Measurements from ENCODE around the gene RASL11A. TPM values are rescaled to one million over a fixed set of nuclear protein-coding genes. Genes with fewer than 3 reads are reported as not detected.
A peak's percentile ranks its signal among the peaks of the same experiment; 100 is the strongest.

RASL11A gene
- polyA plus RNA-seq, 1 of the 3 experiments (the other 2 are of a cell fraction), result 2.7 TPM

DNA sequence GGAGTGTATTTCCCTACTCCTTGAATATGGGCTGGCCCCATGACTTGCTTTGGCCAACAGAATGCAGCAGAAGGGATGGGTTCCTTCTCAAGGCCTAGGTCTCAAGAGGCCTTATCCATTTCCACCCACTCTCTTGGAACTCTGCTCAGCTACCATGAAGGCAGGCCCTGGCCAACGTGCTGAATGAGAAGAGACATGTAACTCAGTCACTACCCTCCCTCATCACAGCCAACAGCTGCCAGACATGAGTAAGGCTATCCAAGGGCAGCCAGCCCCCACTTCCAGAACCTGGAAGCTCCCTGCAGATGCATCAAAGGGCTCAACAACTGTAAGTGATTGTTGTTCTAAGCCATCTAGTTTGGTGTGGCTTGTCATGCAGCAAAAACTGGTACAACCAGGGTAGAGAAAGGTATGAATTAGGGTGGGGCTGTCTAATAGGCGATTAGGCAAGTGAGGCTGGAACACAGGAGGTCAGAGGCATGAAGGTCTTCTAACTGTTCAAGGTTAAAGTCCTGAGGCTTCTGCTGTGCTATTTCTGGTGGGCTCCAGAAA is 1.4 kb upstream of the RASL11A start:
- POLR2A ChIA-PET, result no interaction called here
- Histone ChIP-seq H3K4me2 (no peak overlapping the region), H3F3A (replicated peaks; ENCODE audit: insufficient read depth) (peaks cover 22% of the 10 kb centered on the region), H3K36me3 (replicated peaks in 1 of 2; ENCODE audit: control insufficient read depth in 1 of 2, insufficient read depth in 2 of 2, low read length in 1 of 2) (peaks cover 0 to 3% of the 10 kb centered on the region in 2 experiments), H3K9me2 (no peaks in the 10 kb centered on the region), H3K9ac (no peak overlapping the region), H3K27me3 (ENCODE audit: insufficient read depth) (no peaks in the 10 kb centered on the region), H3K9me3 (no peaks in the 10 kb centered on the region), H3K4me1 (ENCODE audit: control insufficient read depth in 1 of 2, insufficient read depth in 2 of 2, low read depth in 1 of 2, low read length in 1 of 2) (peaks cover 6 to 12% of the 10 kb centered on the region in 2 experiments; a peak in 1 of 4 replicates), H3K27ac (ENCODE audit: low read depth in 2 of 2, low read length in 1 of 2) (no peak overlapping the region), H3K4me3 (ENCODE audit: low read depth in 2 of 2, low read length in 1 of 2) (no peak overlapping the region), H4K20me1 (ENCODE audit: insufficient read depth) (no peaks in the 10 kb centered on the region), H3K79me2 (ENCODE audit: insufficient read depth) (no peaks in the 10 kb centered on the region), H2AFZ (ENCODE audit: low read depth) (no peak overlapping the region)
- no peak for DNase-seq
- CTCF ChIA-PET, result interaction anchor here (0.6 to 1.3 kb wide), 2 partner anchors 90 to 406 kb away, joined by 4 to 6 read pairs; no protein-coding TSS in a partner anchor
- TF ChIP-seq RFX5 (IDR thresholded peaks at IDR 0.05; ENCODE audit: low read length) (no peak), YY1 (IDR thresholded peaks at IDR 0.05; ENCODE audit: low read depth) (no peak)
- TF ChIP-seq, protein P1, sequence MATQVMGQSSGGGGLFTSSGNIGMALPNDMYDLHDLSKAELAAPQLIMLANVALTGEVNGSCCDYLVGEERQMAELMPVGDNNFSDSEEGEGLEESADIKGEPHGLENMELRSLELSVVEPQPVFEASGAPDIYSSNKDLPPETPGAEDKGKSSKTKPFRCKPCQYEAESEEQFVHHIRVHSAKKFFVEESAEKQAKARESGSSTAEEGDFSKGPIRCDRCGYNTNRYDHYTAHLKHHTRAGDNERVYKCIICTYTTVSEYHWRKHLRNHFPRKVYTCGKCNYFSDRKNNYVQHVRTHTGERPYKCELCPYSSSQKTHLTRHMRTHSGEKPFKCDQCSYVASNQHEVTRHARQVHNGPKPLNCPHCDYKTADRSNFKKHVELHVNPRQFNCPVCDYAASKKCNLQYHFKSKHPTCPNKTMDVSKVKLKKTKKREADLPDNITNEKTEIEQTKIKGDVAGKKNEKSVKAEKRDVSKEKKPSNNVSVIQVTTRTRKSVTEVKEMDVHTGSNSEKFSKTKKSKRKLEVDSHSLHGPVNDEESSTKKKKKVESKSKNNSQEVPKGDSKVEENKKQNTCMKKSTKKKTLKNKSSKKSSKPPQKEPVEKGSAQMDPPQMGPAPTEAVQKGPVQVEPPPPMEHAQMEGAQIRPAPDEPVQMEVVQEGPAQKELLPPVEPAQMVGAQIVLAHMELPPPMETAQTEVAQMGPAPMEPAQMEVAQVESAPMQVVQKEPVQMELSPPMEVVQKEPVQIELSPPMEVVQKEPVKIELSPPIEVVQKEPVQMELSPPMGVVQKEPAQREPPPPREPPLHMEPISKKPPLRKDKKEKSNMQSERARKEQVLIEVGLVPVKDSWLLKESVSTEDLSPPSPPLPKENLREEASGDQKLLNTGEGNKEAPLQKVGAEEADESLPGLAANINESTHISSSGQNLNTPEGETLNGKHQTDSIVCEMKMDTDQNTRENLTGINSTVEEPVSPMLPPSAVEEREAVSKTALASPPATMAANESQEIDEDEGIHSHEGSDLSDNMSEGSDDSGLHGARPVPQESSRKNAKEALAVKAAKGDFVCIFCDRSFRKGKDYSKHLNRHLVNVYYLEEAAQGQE (IDR thresholded peaks at IDR 0.05; ENCODE audit: low read depth, low read length), result peak; percentile 70; the same call in 1 of the 2 replicates
- 95% methylated on average over 2 of the region's 2 CpGs for WGBS (ENCODE audit: low lambda C conversion rate)

DNA sequence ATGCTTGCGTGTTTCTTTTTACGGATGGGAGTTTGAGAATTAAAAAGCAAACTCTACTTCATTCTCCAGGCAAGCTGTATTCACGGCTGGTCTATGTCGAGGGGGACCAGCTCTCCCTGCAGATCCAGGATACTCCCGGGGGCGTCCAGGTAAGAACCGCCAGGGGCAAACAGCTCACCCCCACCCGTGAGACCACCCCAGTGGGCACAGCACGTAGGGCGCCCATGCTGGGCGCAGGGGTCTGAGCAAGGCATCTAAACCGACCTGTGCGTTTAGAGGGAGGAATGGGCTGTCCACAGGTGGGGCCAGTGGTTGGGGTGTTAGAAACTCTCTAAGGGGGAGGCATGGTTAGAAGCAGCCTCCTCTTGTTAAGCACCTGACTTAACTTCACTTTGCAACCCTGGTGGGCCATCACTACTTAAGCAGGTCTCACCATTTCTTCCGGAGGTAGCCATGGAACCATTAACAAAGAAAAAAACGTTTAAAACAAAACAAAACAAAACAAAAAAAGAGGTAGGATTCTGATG is 1.0 kb downstream of the RASL11A start:
- Histone ChIP-seq H3F3A (replicated peaks; ENCODE audit: insufficient read depth) (peaks cover 18% of the 10 kb centered on the region), H3K4me3 (ENCODE audit: low read depth in 2 of 2, low read length in 1 of 2) (peak overlapping the region; percentile 80 to 84; a peak in 3 of 4 replicates), H3K36me3 (replicated peaks in 1 of 2; ENCODE audit: control insufficient read depth in 1 of 2, insufficient read depth in 2 of 2, low read length in 1 of 2) (no peaks in the 10 kb centered on the region), H3K9me3 (no peaks in the 10 kb centered on the region), H3K27ac (ENCODE audit: low read depth in 2 of 2, low read length in 1 of 2) (no peak overlapping the region; a peak in 1 of 4 replicates), H3K9me2 (no peaks in the 10 kb centered on the region), H3K9ac (no peak overlapping the region), H3K79me2 (ENCODE audit: insufficient read depth) (no peaks in the 10 kb centered on the region), H3K27me3 (ENCODE audit: insufficient read depth) (no peaks in the 10 kb centered on the region), H3K4me2 (peak overlapping the region; percentile 95), H4K20me1 (ENCODE audit: insufficient read depth) (no peaks in the 10 kb centered on the region), H2AFZ (ENCODE audit: low read depth) (peak overlapping the region; percentile 95; the same call in 1 of the 2 replicates), H3K4me1 (ENCODE audit: control insufficient read depth in 1 of 2, insufficient read depth in 2 of 2, low read depth in 1 of 2, low read length in 1 of 2) (peaks cover 6 to 19% of the 10 kb centered on the region in 2 experiments; a peak in 2 of 4 replicates)
- ChIA-PET CTCF (interaction anchor here (0.7 to 2.2 kb wide), 12 partner anchors 8 to 325 kb away, joined by 3 to 20 read pairs (median 3); no protein-coding TSS in a partner anchor), POLR2A (interaction anchor here (1.2 kb wide), 1 partner anchor 16 kb away, joined by 3 read pairs; no protein-coding TSS in a partner anchor)
- WGBS (ENCODE audit: low lambda C conversion rate), result 91% methylated on average over 15 of the region's 15 CpGs
- TF ChIP-seq RFX5 (IDR thresholded peaks at IDR 0.05; ENCODE audit: low read length), result no peak
- DNase-seq, result no peak
